ENCODE results near the gene ZNF462. TPM values are rescaled to one million over a fixed set of nuclear protein-coding genes. Genes with fewer than 3 reads are reported as not detected.

Gene ZNF462
- total and polyA plus RNA-seq, 7 donors: 2.0 to 102 (median 16.3) TPM

GRCh38 chr9:106993603-106994002 is 130.6 kb downstream of the ZNF462 start:
- TF ChIP-seq CTCF (IDR thresholded peaks at IDR 0.05): no peak
- Histone ChIP-seq H3K4me1 (no peaks in the 10 kb centered on the region), H3K36me3 (ENCODE audit: insufficient read depth in 1 of 2, low read depth in 1 of 2) (peaks cover 0 to 58% of the 10 kb centered on the region in 2 donors), H3K9me3 (no peaks in the 10 kb centered on the region), H3K4me3 (no peak overlapping the region), H3K27me3 (ENCODE audit: insufficient read depth in 3 of 3, low read length in 2 of 3) (no peaks in the 10 kb centered on the region), H3K27ac (no peak overlapping the region)
- intact Hi-C loops (cut with DNase I): loop anchor here in 1 of 2 donors (5.0 kb wide), 2 partner anchors 51 to 619 kb away; no protein-coding TSS in a partner anchor
- WGBS, 3 donors: 97 to 100% (median 100%) methylated on average over 1 of the region's 1 CpG
- DNase-seq: no peak
- no peak for ATAC-seq

GRCh38 chr9:106994463-106994862 is 131.5 kb downstream of the ZNF462 start:
- H3K4me1 ChIP-seq: no peaks in the 10 kb centered on the region
- DNase-seq (no peak), ATAC-seq (no peak)
- H3K4me3 ChIP-seq: no peak overlapping the region
- 85% methylated on average over 4 of the region's 4 CpGs for WGBS, 3 donors
- intact Hi-C loops (cut with DNase I): loop anchor here in 1 of 2 donors (5.0 kb wide), 2 partner anchors 52 to 618 kb away; no protein-coding TSS in a partner anchor
- no peak overlapping the region for H3K27ac ChIP-seq
- TF ChIP-seq CTCF (IDR thresholded peaks at IDR 0.05): no peak
- no peaks in the 10 kb centered on the region for H3K27me3 ChIP-seq (ENCODE audit: insufficient read depth in 3 of 3, low read length in 2 of 3)
- no peaks in the 10 kb centered on the region for H3K9me3 ChIP-seq
- H3K36me3 ChIP-seq (ENCODE audit: insufficient read depth in 1 of 2, low read depth in 1 of 2): peaks cover 2 to 55% of the 10 kb centered on the region in 2 donors

GRCh38 chr9:107000218-107000617 is 137.3 kb downstream of the ZNF462 start:
- Histone ChIP-seq H3K36me3 (ENCODE audit: insufficient read depth in 1 of 2, low read depth in 1 of 2) (peaks cover 4 to 68% of the 10 kb centered on the region in 2 donors), H3K27ac (no peak overlapping the region), H3K4me3 (no peak overlapping the region), H3K27me3 (ENCODE audit: insufficient read depth in 3 of 3, low read length in 2 of 3) (no peaks in the 10 kb centered on the region), H3K9me3 (no peaks in the 10 kb centered on the region), H3K4me1 (no peaks in the 10 kb centered on the region)
- no peak for TF ChIP-seq CTCF (IDR thresholded peaks at IDR 0.05)
- no peak for DNase-seq
- no peak for ATAC-seq
- WGBS, 3 donors: 89 to 95% (median 90%) methylated on average over 3 of the region's 3 CpGs
- intact Hi-C loops (cut with DNase I): no loop called here

GRCh38 chr9:107005201-107005600 is 142.2 kb downstream of the ZNF462 start:
- H3K4me3 ChIP-seq: no peak overlapping the region
- H3K27me3 ChIP-seq (ENCODE audit: insufficient read depth in 3 of 3, low read length in 2 of 3): no peaks in the 10 kb centered on the region
- no peak for TF ChIP-seq CTCF (IDR thresholded peaks at IDR 0.05)
- WGBS, 3 donors: 96 to 99% (median 97%) methylated on average over 3 of the region's 3 CpGs
- no peaks in the 10 kb centered on the region for H3K9me3 ChIP-seq
- no peak for DNase-seq
- H3K4me1 ChIP-seq: no peaks in the 10 kb centered on the region
- H3K27ac ChIP-seq: no peak overlapping the region
- ATAC-seq: no peak
- intact Hi-C loops (cut with DNase I): no loop called here
- peaks cover 2 to 88% of the 10 kb centered on the region in 2 donors for H3K36me3 ChIP-seq (ENCODE audit: insufficient read depth in 1 of 2, low read depth in 1 of 2)

- H3K9me3 ChIP-seq: no peaks in the 10 kb centered on the region
- ATAC-seq (no peak), DNase-seq (no peak)
- no peaks in the 10 kb centered on the region for H3K27me3 ChIP-seq (ENCODE audit: insufficient read depth in 3 of 3, low read length in 2 of 3)
- no peak overlapping the region for H3K27ac ChIP-seq
- H3K36me3 ChIP-seq (ENCODE audit: insufficient read depth in 1 of 2, low read depth in 1 of 2): peaks cover 4 to 88% of the 10 kb centered on the region in 2 donors
- no peak for TF ChIP-seq CTCF (IDR thresholded peaks at IDR 0.05)
- H3K4me3 ChIP-seq: no peak overlapping the region
- WGBS, 3 donors: 77 to 88% (median 78%) methylated on average over 6 of the region's 6 CpGs
- intact Hi-C loops (cut with DNase I): no loop called here
- H3K4me1 ChIP-seq: no peaks in the 10 kb centered on the region
These were observed 144.4 kb downstream of the ZNF462 start for GRCh38 chr9:107007402-107007801.

Data from psoas muscle (tissue), 8 donors.